Tibial nerve (tissue), 3 donors: ENCODE results near the gene DLX4.

Source experiments
- POLR2A ChIP-seq, 2 donors: fragments of 450-650 bp; IDR thresholded peaks; one replicate each; pipeline ENCODE4 v1.6.1; 2017; ENCODE audit warnings: antibody characterized with exemption in 2 of 2, mild to moderate bottlenecking in 2 of 2, moderate library complexity in 2 of 2
- TF ChIP-seq, protein P1 (sequence below), 5 experiments: fragments of 200-600 bp in 3 of 5; fragments of 450-650 bp in 2 of 5; sonication (generic) in 3 of 5; IDR thresholded peaks; one replicate each; pipeline ENCODE4 v1.5.1; 2016 to 2019; ENCODE audit warnings: antibody characterized with exemption in 5 of 5, mild to moderate bottlenecking in 3 of 5, moderate library complexity in 2 of 5

DNA sequence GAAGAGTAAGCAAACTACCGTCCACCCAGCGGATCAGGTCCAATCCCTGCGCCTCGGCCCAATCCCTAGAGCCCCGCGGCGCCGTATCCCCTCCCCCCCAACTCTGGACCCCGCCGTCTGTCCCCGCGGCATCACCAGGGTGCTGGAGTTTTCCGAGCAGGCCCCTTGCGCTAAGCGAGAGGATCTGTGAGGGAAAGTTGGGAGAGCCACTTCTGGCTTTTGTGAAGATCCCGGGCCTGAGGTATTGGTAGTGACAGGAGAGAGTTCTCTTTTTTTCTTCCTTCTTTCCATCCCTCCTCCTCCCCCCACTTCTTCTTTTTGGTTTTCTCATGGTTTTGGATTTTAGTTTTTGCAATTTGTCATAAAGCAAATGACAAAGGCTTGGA is 3.5 kb upstream of the DLX4 start:
- TF ChIP-seq, protein P1, sequence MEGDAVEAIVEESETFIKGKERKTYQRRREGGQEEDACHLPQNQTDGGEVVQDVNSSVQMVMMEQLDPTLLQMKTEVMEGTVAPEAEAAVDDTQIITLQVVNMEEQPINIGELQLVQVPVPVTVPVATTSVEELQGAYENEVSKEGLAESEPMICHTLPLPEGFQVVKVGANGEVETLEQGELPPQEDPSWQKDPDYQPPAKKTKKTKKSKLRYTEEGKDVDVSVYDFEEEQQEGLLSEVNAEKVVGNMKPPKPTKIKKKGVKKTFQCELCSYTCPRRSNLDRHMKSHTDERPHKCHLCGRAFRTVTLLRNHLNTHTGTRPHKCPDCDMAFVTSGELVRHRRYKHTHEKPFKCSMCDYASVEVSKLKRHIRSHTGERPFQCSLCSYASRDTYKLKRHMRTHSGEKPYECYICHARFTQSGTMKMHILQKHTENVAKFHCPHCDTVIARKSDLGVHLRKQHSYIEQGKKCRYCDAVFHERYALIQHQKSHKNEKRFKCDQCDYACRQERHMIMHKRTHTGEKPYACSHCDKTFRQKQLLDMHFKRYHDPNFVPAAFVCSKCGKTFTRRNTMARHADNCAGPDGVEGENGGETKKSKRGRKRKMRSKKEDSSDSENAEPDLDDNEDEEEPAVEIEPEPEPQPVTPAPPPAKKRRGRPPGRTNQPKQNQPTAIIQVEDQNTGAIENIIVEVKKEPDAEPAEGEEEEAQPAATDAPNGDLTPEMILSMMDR (IDR thresholded peaks at IDR 0.05), result no peak
- no peak for TF ChIP-seq POLR2A (IDR thresholded peaks at IDR 0.05)
